Hair follicular keratinocyte (primary cell): Measurements from ENCODE around the gene ZPBP2. TPM values are rescaled to one million over a fixed set of nuclear protein-coding genes. Genes with fewer than 3 reads are reported as not detected.

Source experiments
- total RNA-seq: library from RNA; depleted of rRNA; stranded (reverse); fragments of >200 nt; gene quantifications from 2 replicates; pipeline ENCODE4 v1.2.3, GENCODE V29; 2015

Gene ZPBP2, protein sequence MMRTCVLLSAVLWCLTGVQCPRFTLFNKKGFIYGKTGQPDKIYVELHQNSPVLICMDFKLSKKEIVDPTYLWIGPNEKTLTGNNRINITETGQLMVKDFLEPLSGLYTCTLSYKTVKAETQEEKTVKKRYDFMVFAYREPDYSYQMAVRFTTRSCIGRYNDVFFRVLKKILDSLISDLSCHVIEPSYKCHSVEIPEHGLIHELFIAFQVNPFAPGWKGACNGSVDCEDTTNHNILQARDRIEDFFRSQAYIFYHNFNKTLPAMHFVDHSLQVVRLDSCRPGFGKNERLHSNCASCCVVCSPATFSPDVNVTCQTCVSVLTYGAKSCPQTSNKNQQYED
- total RNA-seq: not detected in 2 replicates

DNA sequence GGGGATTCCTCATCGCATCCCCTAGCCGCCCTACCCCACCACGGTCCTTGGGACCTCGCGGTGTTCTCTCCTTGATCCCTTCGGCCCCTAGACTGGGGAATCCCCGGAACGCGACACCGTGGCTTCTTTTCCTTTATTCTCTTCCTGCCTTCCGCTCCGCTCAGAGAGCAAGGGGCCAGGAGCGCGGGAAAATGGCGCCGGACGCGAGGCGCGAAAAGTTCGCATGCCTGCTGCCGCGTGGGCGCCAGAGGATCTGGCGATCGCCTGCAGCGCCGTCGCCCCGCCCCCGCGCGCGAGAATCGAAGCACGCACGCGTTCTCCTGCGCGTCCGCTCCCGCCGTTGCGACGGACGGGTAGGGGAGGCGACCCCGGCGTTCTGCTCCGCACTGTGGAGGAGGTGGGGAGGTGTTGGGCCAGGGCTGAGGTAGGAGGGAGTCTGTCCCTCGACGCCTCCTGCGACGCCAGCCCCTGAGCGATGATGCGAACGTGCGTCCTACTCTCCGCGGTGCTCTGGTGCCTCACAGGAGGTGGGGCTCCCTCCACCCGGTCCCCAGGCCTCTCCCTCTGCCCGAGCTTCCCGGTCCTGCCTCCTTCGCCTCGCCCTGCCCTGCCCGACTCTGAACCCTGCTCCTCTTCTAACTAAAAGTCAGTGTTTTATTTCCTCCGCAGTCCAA, at the start of gene ZPBP2:
TSS of gene ZPBP2 (plus strand) at position 323 of the 674 bp plus-strand sequence. CDS start at position 476, 153 bp downstream.

GRCh38 chr17:39863918-39864746, 3.9 kb upstream of the ZPBP2 start, which contains the start of gene IKZF3:
TSS of gene IKZF3 (minus strand) at chr17:39864312. CDS start at chr17:39864126, 186 bp downstream.

Other genes starting within 250 kb of the ZPBP2 start
- gene PPP1R1B, start 241.2 kb upstream of the ZPBP2 start, total RNA-seq: 0.15 and 0.39 TPM in 2 replicates
- 29.9 and 35.9 TPM in 2 replicates for gene STARD3, start 231.1 kb upstream of the ZPBP2 start, total RNA-seq
- 0.08 TPM in 1 of 2 replicates, not detected in the other for gene TCAP, start 202.9 kb upstream of the ZPBP2 start, total RNA-seq
- not detected in 2 replicates for gene PNMT, start 199.7 kb upstream of the ZPBP2 start, total RNA-seq
- 3.9 and 7.2 TPM in 2 replicates for gene PGAP3, start 180.1 kb upstream of the ZPBP2 start, total RNA-seq
- gene ERBB2, start 168.1 kb upstream of the ZPBP2 start, total RNA-seq: 26.7 and 27.6 TPM in 2 replicates
- gene MIEN1, start 137.7 kb upstream of the ZPBP2 start, total RNA-seq: 45.8 and 58.5 TPM in 2 replicates
- gene GRB7, start 130.3 kb upstream of the ZPBP2 start, total RNA-seq: 17.8 and 31.5 TPM in 2 replicates
- not detected in 2 replicates for gene IKZF3, start 3.9 kb upstream of the ZPBP2 start, total RNA-seq
- 2.1 and 3.0 TPM in 2 replicates for gene GSDMB, start 50.4 kb downstream of the ZPBP2 start, total RNA-seq
- gene ORMDL3, start 59.4 kb downstream of the ZPBP2 start, total RNA-seq: 28.7 and 30.7 TPM in 2 replicates
- gene LRRC3C, start 59.5 kb downstream of the ZPBP2 start, total RNA-seq: not detected in 2 replicates
- gene GSDMA, start 94.8 kb downstream of the ZPBP2 start, total RNA-seq: 1.9 and 8.4 TPM in 2 replicates
- 144 and 208 TPM in 2 replicates for gene PSMD3, start 112.6 kb downstream of the ZPBP2 start, total RNA-seq
- 17.7 and 89.3 TPM in 2 replicates for gene CSF3, start 147.2 kb downstream of the ZPBP2 start, total RNA-seq
- gene MED24, start 186.2 kb downstream of the ZPBP2 start, total RNA-seq: 51.2 and 66.2 TPM in 2 replicates
- gene THRA, start 194.8 kb downstream of the ZPBP2 start, total RNA-seq: 10.5 and 11.3 TPM in 2 replicates
- 4.9 and 6.9 TPM in 2 replicates for gene NR1D1, start 232.4 kb downstream of the ZPBP2 start, total RNA-seq